ENCODE results near the gene MEF2A.
A peak's percentile ranks its signal among the peaks of the same experiment; 100 is the strongest.

The MEF2A gene

DNA sequence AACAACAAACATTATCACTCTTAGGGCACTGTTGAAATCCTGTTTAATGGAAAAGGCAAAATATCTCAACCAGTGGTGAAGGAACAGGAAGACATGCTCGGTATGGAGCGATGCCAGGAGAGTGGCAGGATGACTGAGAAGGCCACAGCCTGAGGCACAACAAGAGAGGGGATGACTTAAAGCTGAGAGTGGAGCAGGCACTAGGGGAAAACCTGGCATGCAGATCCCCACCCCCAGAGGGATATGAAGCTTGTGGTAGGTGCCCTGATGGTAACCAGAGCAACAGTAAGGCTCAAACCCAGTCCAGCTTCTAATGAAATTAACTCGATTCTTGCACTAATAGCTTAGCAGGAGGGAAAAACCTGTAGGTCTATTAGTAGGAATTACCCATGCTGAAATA, 127.0 kb downstream of the MEF2A start:
- Histone ChIP-seq H3K4me2 (ENCODE audit: low read length) (no peak overlapping the region), H3K36me3 (ENCODE audit: insufficient read depth, low read length) (peaks cover 76% of the 10 kb centered on the region), H3F3A (ENCODE audit: insufficient read depth, low read length) (no peaks in the 10 kb centered on the region), H3K27ac (ENCODE audit: low read depth, low read length, poor library complexity, severe bottlenecking) (no peak overlapping the region), H3K79me2 (ENCODE audit: insufficient read depth, low read length) (no peaks in the 10 kb centered on the region), H3K9me2 (ENCODE audit: low read depth, low read length) (no peaks in the 10 kb centered on the region), H3K9me3 (ENCODE audit: low read length) (no peaks in the 10 kb centered on the region), H3K4me3 (ENCODE audit: low read depth, low read length, poor library complexity, severe bottlenecking) (no peak overlapping the region), H2AFZ (ENCODE audit: low read length) (no peak overlapping the region), H4K20me1 (ENCODE audit: insufficient read depth, low read length) (no peaks in the 10 kb centered on the region), H3K9ac (ENCODE audit: low read length) (no peak overlapping the region), H3K27me3 (ENCODE audit: insufficient read depth, low read length) (no peaks in the 10 kb centered on the region), H3K4me1 (ENCODE audit: insufficient read depth, low read length, severe bottlenecking) (no peaks in the 10 kb centered on the region)
- no peak for TF ChIP-seq EZH2 (IDR thresholded peaks at IDR 0.05; ENCODE audit: borderline replicate concordance, low read length)
- TF ChIP-seq, protein P1, sequence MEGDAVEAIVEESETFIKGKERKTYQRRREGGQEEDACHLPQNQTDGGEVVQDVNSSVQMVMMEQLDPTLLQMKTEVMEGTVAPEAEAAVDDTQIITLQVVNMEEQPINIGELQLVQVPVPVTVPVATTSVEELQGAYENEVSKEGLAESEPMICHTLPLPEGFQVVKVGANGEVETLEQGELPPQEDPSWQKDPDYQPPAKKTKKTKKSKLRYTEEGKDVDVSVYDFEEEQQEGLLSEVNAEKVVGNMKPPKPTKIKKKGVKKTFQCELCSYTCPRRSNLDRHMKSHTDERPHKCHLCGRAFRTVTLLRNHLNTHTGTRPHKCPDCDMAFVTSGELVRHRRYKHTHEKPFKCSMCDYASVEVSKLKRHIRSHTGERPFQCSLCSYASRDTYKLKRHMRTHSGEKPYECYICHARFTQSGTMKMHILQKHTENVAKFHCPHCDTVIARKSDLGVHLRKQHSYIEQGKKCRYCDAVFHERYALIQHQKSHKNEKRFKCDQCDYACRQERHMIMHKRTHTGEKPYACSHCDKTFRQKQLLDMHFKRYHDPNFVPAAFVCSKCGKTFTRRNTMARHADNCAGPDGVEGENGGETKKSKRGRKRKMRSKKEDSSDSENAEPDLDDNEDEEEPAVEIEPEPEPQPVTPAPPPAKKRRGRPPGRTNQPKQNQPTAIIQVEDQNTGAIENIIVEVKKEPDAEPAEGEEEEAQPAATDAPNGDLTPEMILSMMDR (IDR thresholded peaks at IDR 0.05; ENCODE audit: low read length), result no peak

DNA sequence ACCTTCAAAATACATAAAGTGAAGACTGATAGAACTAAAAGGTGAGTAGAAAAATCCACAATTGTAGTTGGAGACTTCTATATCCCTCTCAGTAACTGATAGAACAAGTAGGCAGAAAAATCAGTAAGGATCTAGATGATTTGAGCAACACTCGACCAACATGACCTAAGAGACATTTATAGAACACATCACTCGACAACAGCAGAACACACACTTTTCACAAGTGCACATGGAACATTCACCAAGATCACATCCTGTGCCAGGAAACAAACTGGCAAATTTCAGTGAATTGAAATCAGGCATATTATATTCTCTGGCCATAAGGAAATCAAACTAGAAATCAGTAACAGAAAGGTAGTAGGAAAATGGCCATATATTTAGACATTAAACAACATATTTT, 130.3 kb downstream of the MEF2A start:
- H3K4me1 ChIP-seq (ENCODE audit: insufficient read depth, low read length, severe bottlenecking), result no peaks in the 10 kb centered on the region
- no peaks in the 10 kb centered on the region for H3K9me2 ChIP-seq (ENCODE audit: low read depth, low read length)
- peaks cover 47% of the 10 kb centered on the region for H3K36me3 ChIP-seq (ENCODE audit: insufficient read depth, low read length)
- H3K27ac ChIP-seq (ENCODE audit: low read depth, low read length, poor library complexity, severe bottlenecking), result no peak overlapping the region
- H3K79me2 ChIP-seq (ENCODE audit: insufficient read depth, low read length), result no peaks in the 10 kb centered on the region
- H3F3A ChIP-seq (ENCODE audit: insufficient read depth, low read length), result no peaks in the 10 kb centered on the region
- TF ChIP-seq, protein P1 (IDR thresholded peaks at IDR 0.05; ENCODE audit: low read length), result no peak
- no peak for TF ChIP-seq EZH2 (IDR thresholded peaks at IDR 0.05; ENCODE audit: borderline replicate concordance, low read length)
- H3K9me3 ChIP-seq (ENCODE audit: low read length), result no peaks in the 10 kb centered on the region
- H3K4me3 ChIP-seq (ENCODE audit: low read depth, low read length, poor library complexity, severe bottlenecking), result no peak overlapping the region
- H4K20me1 ChIP-seq (ENCODE audit: insufficient read depth, low read length), result no peaks in the 10 kb centered on the region
- no peak overlapping the region for H3K4me2 ChIP-seq (ENCODE audit: low read length)
- no peak overlapping the region for H2AFZ ChIP-seq (ENCODE audit: low read length)
- no peaks in the 10 kb centered on the region for H3K27me3 ChIP-seq (ENCODE audit: insufficient read depth, low read length)
- no peak overlapping the region for H3K9ac ChIP-seq (ENCODE audit: low read length)

DNA sequence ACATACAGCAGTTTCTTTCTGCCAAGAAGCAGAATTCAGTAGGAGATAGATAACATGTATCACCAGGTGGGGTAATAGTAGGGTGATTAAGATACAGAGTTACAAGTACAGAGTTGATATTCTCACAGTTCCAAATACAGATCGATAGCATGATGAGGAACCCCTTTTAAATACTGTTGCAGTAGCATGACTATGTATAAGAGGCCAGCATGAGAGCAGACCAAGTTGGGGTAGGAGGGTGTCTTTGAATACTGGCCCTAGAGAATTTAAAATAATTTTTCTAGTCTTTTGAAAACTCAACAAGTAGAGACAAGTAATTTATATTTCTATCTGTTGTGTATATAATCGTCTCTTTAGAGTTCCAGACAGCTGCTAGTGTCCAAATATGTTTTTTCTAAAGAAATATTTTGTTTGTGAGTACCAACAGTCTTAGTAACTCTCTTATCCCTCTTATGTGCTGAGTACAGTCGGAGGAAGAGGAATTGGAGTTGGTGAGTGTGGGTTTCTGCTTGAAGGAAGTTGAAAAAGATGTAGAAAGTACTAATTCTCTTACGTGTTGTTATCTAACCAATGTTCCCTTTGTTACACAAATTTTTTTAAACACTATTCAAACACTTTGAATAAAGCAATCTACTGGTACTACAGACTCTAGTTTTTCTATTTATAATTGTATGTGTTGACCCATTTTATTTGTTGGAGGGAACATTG, 137.3 kb downstream of the MEF2A start:
- no peak overlapping the region for H2AFZ ChIP-seq (ENCODE audit: low read length)
- H3F3A ChIP-seq (ENCODE audit: insufficient read depth, low read length), result no peaks in the 10 kb centered on the region
- no peaks in the 10 kb centered on the region for H3K27me3 ChIP-seq (ENCODE audit: insufficient read depth, low read length)
- no peak overlapping the region for H3K9ac ChIP-seq (ENCODE audit: low read length)
- H3K4me3 ChIP-seq (ENCODE audit: low read depth, low read length, poor library complexity, severe bottlenecking), result no peak overlapping the region
- TF ChIP-seq, protein P1 (IDR thresholded peaks at IDR 0.05; ENCODE audit: low read length), result no peak
- no peak for TF ChIP-seq EZH2 (IDR thresholded peaks at IDR 0.05; ENCODE audit: borderline replicate concordance, low read length)
- H4K20me1 ChIP-seq (ENCODE audit: insufficient read depth, low read length), result no peaks in the 10 kb centered on the region
- no peaks in the 10 kb centered on the region for H3K9me2 ChIP-seq (ENCODE audit: low read depth, low read length)
- peak overlapping the region; percentile 47 for H3K27ac ChIP-seq (ENCODE audit: low read depth, low read length, poor library complexity, severe bottlenecking)
- H3K79me2 ChIP-seq (ENCODE audit: insufficient read depth, low read length), result no peaks in the 10 kb centered on the region
- no peaks in the 10 kb centered on the region for H3K36me3 ChIP-seq (ENCODE audit: insufficient read depth, low read length)
- H3K4me1 ChIP-seq (ENCODE audit: insufficient read depth, low read length, severe bottlenecking), result peaks cover 33% of the 10 kb centered on the region
- no peaks in the 10 kb centered on the region for H3K9me3 ChIP-seq (ENCODE audit: low read length)
- H3K4me2 ChIP-seq (ENCODE audit: low read length), result no peak overlapping the region; the same call in 1 of the 2 replicates

All from OCI-LY1 (cell line).